HepG2 (cell line): ENCODE data around the gene PPP1R14D. TPM values are rescaled to one million over a fixed set of nuclear protein-coding genes. Genes with fewer than 3 reads are reported as not detected.

Source experiments
- ARID2 ChIP-seq: sonication (generic); formaldehyde crosslinking; IDR thresholded peaks from 2 replicates; pipeline ENCODE4 v1.8.1; 2022; ENCODE audit warnings: mild to moderate bottlenecking, missing genetic modification reagents, borderline replicate concordance
- CBX5 ChIP-seq: sonication (generic); formaldehyde crosslinking; IDR thresholded peaks from 2 replicates; pipeline ENCODE4 v1.4.0; 2020; ENCODE audit warnings: missing genetic modification reagents, borderline replicate concordance
- CTCF ChIP-seq: sonication (generic); formaldehyde crosslinking; IDR thresholded peaks from 2 replicates; pipeline ENCODE4 v1.5.0; 2020; ENCODE audit warnings: mild to moderate bottlenecking, missing genetic modification reagents, moderate library complexity
- EP300 ChIP-seq, 3 experiments: sonication (generic) in 1 of 3; formaldehyde crosslinking in 1 of 3; IDR thresholded peaks; 2 replicates each; pipeline versions ENCODE4 v1.5.1 to v1.6.1; 2011 to 2020; ENCODE audit warnings: low read depth in 2 of 3, low read length in 2 of 3, borderline replicate concordance in 1 of 3, improper control_type of control experiment in 1 of 3, mild to moderate bottlenecking in 1 of 3, missing genetic modification reagents in 1 of 3, moderate library complexity in 1 of 3
- GATA4 ChIP-seq: sonication (generic); IDR thresholded peaks from 2 replicates; pipeline ENCODE4 v1.6.1; 2016; ENCODE audit warnings: antibody characterized with exemption, low read depth, borderline replicate concordance
- GLI4 ChIP-seq: sonication (generic); formaldehyde crosslinking; IDR thresholded peaks from 2 replicates; pipeline ENCODE4 v1.5.1; 2020; ENCODE audit warnings: missing genetic modification reagents, mild to moderate bottlenecking, moderate library complexity, borderline replicate concordance
- HNRNPK ChIP-seq: fragments of 200-400 bp; formaldehyde crosslinking; IDR thresholded peaks from 2 replicates; pipeline ENCODE4 v1.6.1; 2018; ENCODE audit warnings: low read length, low read depth, moderate library complexity, mild to moderate bottlenecking; ENCODE audit not compliant: poor library complexity, severe bottlenecking
- KLF11 ChIP-seq: IDR thresholded peaks from 2 replicates; pipeline ENCODE4 v1.6.1; 2016; ENCODE audit warnings: missing compliant biosample characterization
- MIXL1 ChIP-seq: IDR thresholded peaks from 2 replicates; pipeline ENCODE4 v1.6.1; 2016
- MNT ChIP-seq: fragments of 450-650 bp; IDR thresholded peaks from 2 replicates; pipeline ENCODE4 v1.6.1; 2016
- SRSF4 ChIP-seq: fragments of 200-400 bp; formaldehyde crosslinking; IDR thresholded peaks from one replicate; pipeline ENCODE4 v1.6.1; 2018; ENCODE audit warnings: mild to moderate bottlenecking, low read depth, low read length, moderate library complexity; ENCODE audit not compliant: poor library complexity, severe bottlenecking
- THRA ChIP-seq: sonication (generic); formaldehyde crosslinking; IDR thresholded peaks from 2 replicates; pipeline ENCODE4 v1.4.0; 2020; ENCODE audit warnings: missing genetic modification reagents, borderline replicate concordance
- YEATS2 ChIP-seq: sonication (generic); formaldehyde crosslinking; IDR thresholded peaks from 2 replicates; pipeline ENCODE4 v1.4.0; 2020; ENCODE audit warnings: missing genetic modification reagents, borderline replicate concordance
- ZC3H13 ChIP-seq: sonication (generic); formaldehyde crosslinking; IDR thresholded peaks from 2 replicates; pipeline ENCODE4 v1.8.1; 2023; ENCODE audit warnings: mild to moderate bottlenecking, missing genetic modification reagents, moderate library complexity
- ZNF256 ChIP-seq: sonication (generic); formaldehyde crosslinking; conservative IDR thresholded peaks from 2 replicates; pipeline ENCODE4 v1.4.0; 2020; ENCODE audit warnings: missing genetic modification reagents
- ZNF260 ChIP-seq: sonication (generic); formaldehyde crosslinking; IDR thresholded peaks from 2 replicates; pipeline ENCODE4 v1.4.0; 2020; ENCODE audit warnings: missing genetic modification reagents, low read depth, mild to moderate bottlenecking, borderline replicate concordance
- ZNF513 ChIP-seq: sonication (generic); formaldehyde crosslinking; conservative IDR thresholded peaks from 2 replicates; pipeline ENCODE4 v1.5.0; 2020; ENCODE audit warnings: missing genetic modification reagents
- ZNF547 ChIP-seq: sonication (generic); formaldehyde crosslinking; IDR thresholded peaks from 2 replicates; pipeline ENCODE4 v1.5.1; 2020; ENCODE audit warnings: mild to moderate bottlenecking, missing genetic modification reagents
- ZNF7 ChIP-seq: IDR thresholded peaks from 2 replicates; pipeline ENCODE4 v1.6.1; 2016; ENCODE audit warnings: missing biosample characterization, missing genetic modification reagents
- ZNF792 ChIP-seq: IDR thresholded peaks from 2 replicates; pipeline ENCODE4 v1.6.1; 2016
- ZNF841 ChIP-seq: sonication (generic); formaldehyde crosslinking; IDR thresholded peaks from 2 replicates; pipeline ENCODE4 v1.8.1; 2023; ENCODE audit warnings: missing genetic modification reagents, borderline replicate concordance
- ZSCAN31 ChIP-seq: sonication (generic); formaldehyde crosslinking; IDR thresholded peaks from 2 replicates; pipeline ENCODE4 v1.5.0; 2020; ENCODE audit warnings: low read depth, mild to moderate bottlenecking, missing genetic modification reagents
- polyA plus RNA-seq, 8 experiments: library from polyadenylated mRNA; depleted of rRNA in 3 of 8; stranded (reverse) in 7 of 8; unstranded in 1 of 8; fragments of >200 nt; fragmentation: Illumina TruSeq in 4 of 8; extraction: Trizol in 4 of 8; gene quantifications; 2 replicates each; pipeline versions ENCODE4 v1.2.1 to v1.2.3, GENCODE V29; 2011 to 2016; ENCODE audit warnings: low read depth in 4 of 8, missing spikeins in 1 of 8, mixed read lengths in 1 of 8; ENCODE audit not compliant: insufficient read depth in 1 of 8
- total RNA-seq, 5 experiments: library from RNA; depleted of rRNA; stranded (reverse); fragments of >200 nt; fragmentation: Illumina TruSeq; extraction: Trizol; gene quantifications; 2 replicates each; pipeline ENCODE4 v1.2.3, GENCODE V29; 2016; ENCODE audit warnings: low read depth in 1 of 5

The PPP1R14D gene
- total and polyA plus RNA-seq, 2 of the 13 experiments (the other 11 are each of a cell fraction or from before 2014, with no cell fraction given), result 0.53 to 0.55 TPM

- TF ChIP-seq CTCF (CRISPR knock-in tag) (0 out of 2 replicates have a peak, but pooled peaks have one; percentile 13), ZNF547 (peak; percentile 20; the same call in 1 of the 2 replicates), MIXL1 (CRISPR knock-in tag) (no peak), CBX5 (no peak), SRSF4 (no peak), GATA4 (peak; percentile 54; the same call in 1 of the 2 replicates), ARID2 (CRISPR knock-in tag) (0 out of 2 replicates have a peak, but pooled peaks have one; percentile 75), HNRNPK (peak; percentile 66), THRA (CRISPR knock-in tag) (peak; percentile 88), ZNF256 (CRISPR knock-in tag) (peak; percentile 47; the same call in 1 of the 2 replicates), ZNF792 (CRISPR knock-in tag) (no peak; the same call in 1 of the 2 replicates), ZNF841 (CRISPR knock-in tag) (no peak), MNT (0 out of 2 replicates have a peak, but pooled peaks have one; percentile 2), GLI4 (peak; percentile 60; the same call in 1 of the 2 replicates), ZSCAN31 (CRISPR knock-in tag) (no peak; the same call in 1 of the 2 replicates), KLF11 (CRISPR knock-in tag) (no peak), YEATS2 (peak; percentile 63; the same call in 1 of the 2 replicates), ZNF260 (CRISPR knock-in tag) (no peak), ZNF7 (CRISPR knock-in tag) (no peak), ZC3H13 (CRISPR knock-in tag) (no peak), ZNF513 (no peak), EP300 (IDR thresholded peaks at IDR 0.05; ENCODE audit: low read depth in 2 of 2, low read length in 2 of 2) (no peak; a peak in 1 of 4 replicates), EP300 (CRISPR knock-in tag; IDR thresholded peaks at IDR 0.05; ENCODE audit: borderline replicate concordance) (no peak)
These were observed 21.2 kb downstream of the PPP1R14D start, which contains the start of the genes DNAJC17 and ZFYVE19 (continued) for GRCh38 chr15:40807028-40807887.
